Measurements from ENCODE around the gene PHF20. TPM values are rescaled to one million over a fixed set of nuclear protein-coding genes. Genes with fewer than 3 reads are reported as not detected.

PHF20 gene
- total and polyA plus RNA-seq, 2 of the 13 experiments (the other 11 are each of a cell fraction or from before 2014, with no cell fraction given) = 22.8 to 34.1 TPM

GRCh38 chr20:35729836-35730582 lies 41.8 kb upstream of the PHF20 start (continued):
- TF ChIP-seq ZNF354B (CRISPR knock-in tag; IDR thresholded peaks at IDR 0.05) = no peak
- TF ChIP-seq SP2 (CRISPR knock-in tag; IDR thresholded peaks at IDR 0.05) = no peak
- TF ChIP-seq CENPX (CRISPR knock-in tag; IDR thresholded peaks at IDR 0.05) = no peak
- no peak for TF ChIP-seq ZKSCAN1 (IDR thresholded peaks at IDR 0.05; ENCODE audit: low read length)
- no peak for TF ChIP-seq MBNL3 (CRISPR knock-in tag; conservative IDR thresholded peaks at IDR 0.05)
- 0 out of 2 replicates have a peak, but pooled peaks have one; percentile 10 for TF ChIP-seq POLR2AphosphoS5 (IDR thresholded peaks at IDR 0.05; ENCODE audit: low read depth, low read length)
- no peak for TF ChIP-seq KDM3A (CRISPR knock-in tag; IDR thresholded peaks at IDR 0.05; ENCODE audit: low read depth)
- no peak for TF ChIP-seq SATB2 (CRISPR knock-in tag; IDR thresholded peaks at IDR 0.05)
- no peak for TF ChIP-seq ETV5 (CRISPR knock-in tag; IDR thresholded peaks at IDR 0.05; ENCODE audit: borderline replicate concordance)
- peak; percentile 88 for TF ChIP-seq MBD4 (IDR thresholded peaks at IDR 0.05; ENCODE audit: borderline replicate concordance, low read length)
- TF ChIP-seq ZNF205 (CRISPR knock-in tag; IDR thresholded peaks at IDR 0.05) = no peak
- TF ChIP-seq ELF4 (CRISPR knock-in tag; IDR thresholded peaks at IDR 0.05; ENCODE audit: borderline replicate concordance) = 0 out of 2 replicates have a peak, but pooled peaks have one; percentile 36
- no peak for TF ChIP-seq MAZ (IDR thresholded peaks at IDR 0.05; ENCODE audit: borderline replicate concordance, low read depth, low read length)
- TF ChIP-seq MAZ (CRISPR knock-in tag; IDR thresholded peaks at IDR 0.05; ENCODE audit: low read depth) = no peak
- no peak for TF ChIP-seq ZNF136 (CRISPR knock-in tag; IDR thresholded peaks at IDR 0.05; ENCODE audit: low read depth)
- TF ChIP-seq ZBTB44 (CRISPR knock-in tag; IDR thresholded peaks at IDR 0.05) = no peak
- TF ChIP-seq ZNF652 (CRISPR knock-in tag; IDR thresholded peaks at IDR 0.05; ENCODE audit: borderline replicate concordance, low read depth) = no peak
- no peak for TF ChIP-seq HNF1B (CRISPR knock-in tag; IDR thresholded peaks at IDR 0.05)
- no peak for TF ChIP-seq HOMEZ (CRISPR knock-in tag; IDR thresholded peaks at IDR 0.05; ENCODE audit: low read depth)
- no peak for TF ChIP-seq HHEX (CRISPR knock-in tag; IDR thresholded peaks at IDR 0.05)
- TF ChIP-seq FOXP4 (CRISPR knock-in tag; IDR thresholded peaks at IDR 0.05) = no peak
- no peak for TF ChIP-seq ZBTB2 (CRISPR knock-in tag; IDR thresholded peaks at IDR 0.05; ENCODE audit: low read depth)
- 0 out of 2 replicates have a peak, but pooled peaks have one; percentile 45 for TF ChIP-seq SMYD3 (CRISPR knock-in tag; IDR thresholded peaks at IDR 0.05)
